ENCODE results near the gene GPR157.

GPR157 gene

DNA sequence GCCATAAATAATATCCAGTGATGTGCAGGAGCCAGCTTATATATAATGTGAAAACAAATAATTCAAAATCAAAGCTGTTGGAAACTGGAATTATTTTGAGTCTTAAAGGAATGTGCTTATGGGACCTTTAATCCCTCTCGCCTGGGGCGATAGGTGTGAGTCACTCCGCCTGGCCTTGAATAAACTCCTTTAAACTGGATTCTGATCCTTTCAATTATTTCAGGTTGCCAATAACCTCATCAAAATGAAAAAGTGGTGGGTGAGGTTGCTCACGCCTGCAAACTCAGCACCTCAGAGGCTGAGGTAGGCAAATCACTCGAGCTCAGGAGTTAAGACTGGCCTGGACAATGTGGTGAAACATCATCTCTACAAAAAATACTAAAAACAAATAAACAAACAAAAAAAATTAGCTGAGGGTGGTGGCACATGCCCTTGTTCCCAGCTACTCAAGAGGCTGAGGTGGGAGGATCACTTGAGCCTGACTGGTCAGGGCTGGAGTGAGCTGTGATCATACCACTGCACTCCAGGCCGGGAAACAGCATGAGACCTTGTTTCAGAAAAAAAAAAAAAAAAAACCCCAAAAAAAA is 48.1 kb downstream of the GPR157 start:
- peaks cover 10% of the 10 kb centered on the region for H3K4me1 ChIP-seq (ENCODE audit: insufficient read depth, low read length, poor library complexity, severe bottlenecking)
- no peak overlapping the region for H2AFZ ChIP-seq (ENCODE audit: low read length)
- no peak overlapping the region for H3K4me2 ChIP-seq (ENCODE audit: low read depth, low read length, poor library complexity, severe bottlenecking)
- H3K79me2 ChIP-seq (ENCODE audit: insufficient read depth, low read length) = no peaks in the 10 kb centered on the region
- TF ChIP-seq, protein P1, sequence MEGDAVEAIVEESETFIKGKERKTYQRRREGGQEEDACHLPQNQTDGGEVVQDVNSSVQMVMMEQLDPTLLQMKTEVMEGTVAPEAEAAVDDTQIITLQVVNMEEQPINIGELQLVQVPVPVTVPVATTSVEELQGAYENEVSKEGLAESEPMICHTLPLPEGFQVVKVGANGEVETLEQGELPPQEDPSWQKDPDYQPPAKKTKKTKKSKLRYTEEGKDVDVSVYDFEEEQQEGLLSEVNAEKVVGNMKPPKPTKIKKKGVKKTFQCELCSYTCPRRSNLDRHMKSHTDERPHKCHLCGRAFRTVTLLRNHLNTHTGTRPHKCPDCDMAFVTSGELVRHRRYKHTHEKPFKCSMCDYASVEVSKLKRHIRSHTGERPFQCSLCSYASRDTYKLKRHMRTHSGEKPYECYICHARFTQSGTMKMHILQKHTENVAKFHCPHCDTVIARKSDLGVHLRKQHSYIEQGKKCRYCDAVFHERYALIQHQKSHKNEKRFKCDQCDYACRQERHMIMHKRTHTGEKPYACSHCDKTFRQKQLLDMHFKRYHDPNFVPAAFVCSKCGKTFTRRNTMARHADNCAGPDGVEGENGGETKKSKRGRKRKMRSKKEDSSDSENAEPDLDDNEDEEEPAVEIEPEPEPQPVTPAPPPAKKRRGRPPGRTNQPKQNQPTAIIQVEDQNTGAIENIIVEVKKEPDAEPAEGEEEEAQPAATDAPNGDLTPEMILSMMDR (conservative IDR thresholded peaks at IDR 0.05; ENCODE audit: low read length) = no peak
- no peak for TF ChIP-seq EZH2phosphoT487 (IDR thresholded peaks at IDR 0.05; ENCODE audit: borderline replicate concordance)
- H3K9ac ChIP-seq (ENCODE audit: low read depth, low read length, poor library complexity, severe bottlenecking) = no peak overlapping the region
- H3F3A ChIP-seq (ENCODE audit: low read depth) = no peaks in the 10 kb centered on the region
- no peaks in the 10 kb centered on the region for H4K20me1 ChIP-seq (ENCODE audit: insufficient read depth, low read length, poor library complexity, severe bottlenecking)
- H3K36me3 ChIP-seq (ENCODE audit: insufficient read depth, low read length) = no peaks in the 10 kb centered on the region
- H3K27me3 ChIP-seq (ENCODE audit: insufficient read depth, low read length, poor library complexity, severe bottlenecking) = no peaks in the 10 kb centered on the region
- H3K9me2 ChIP-seq (replicated peaks; ENCODE audit: low read depth, low read length) = no peaks in the 10 kb centered on the region
- H3K4me3 ChIP-seq (ENCODE audit: low read length, poor library complexity, severe bottlenecking) = no peak overlapping the region
- H3K9me3 ChIP-seq (ENCODE audit: insufficient read depth, low read depth, low read length) = no peaks in the 10 kb centered on the region

DNA sequence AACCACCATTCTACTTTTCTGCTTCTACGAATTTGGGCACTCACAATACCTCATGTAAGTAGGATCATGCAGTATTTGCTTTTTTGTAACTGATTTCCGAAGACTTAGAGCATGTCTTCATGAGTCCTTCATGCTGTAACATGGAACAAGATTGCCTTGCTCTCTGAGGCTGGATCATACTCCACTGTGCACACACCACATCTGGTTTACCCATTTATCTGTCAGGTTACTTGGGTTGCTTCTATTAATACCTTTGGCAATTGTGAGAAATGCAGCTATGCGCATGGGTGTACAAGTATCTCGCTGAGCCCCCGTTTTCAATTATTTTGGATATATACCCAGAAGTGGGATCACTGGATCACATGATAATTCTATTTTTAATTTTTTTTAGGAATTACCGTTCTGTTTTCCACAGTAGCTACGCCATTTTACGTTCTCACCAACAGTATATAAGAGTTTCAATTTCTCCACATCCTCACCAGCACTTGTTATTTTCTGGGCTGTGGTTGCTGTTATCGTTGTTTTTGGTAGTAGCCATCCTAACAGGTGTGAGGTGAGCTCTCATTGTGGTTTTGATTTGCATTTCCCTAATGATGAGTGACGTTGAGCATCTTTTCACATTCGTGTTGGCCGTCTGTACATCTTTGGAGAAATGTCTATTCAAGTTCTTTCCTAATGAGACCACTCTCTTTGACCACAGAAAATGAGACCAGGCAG is 48.8 kb downstream of the GPR157 start:
- Histone ChIP-seq H3K9me3 (ENCODE audit: insufficient read depth, low read depth, low read length) (no peaks in the 10 kb centered on the region), H3F3A (ENCODE audit: low read depth) (no peaks in the 10 kb centered on the region), H3K9ac (ENCODE audit: low read depth, low read length, poor library complexity, severe bottlenecking) (no peak overlapping the region), H4K20me1 (ENCODE audit: insufficient read depth, low read length, poor library complexity, severe bottlenecking) (no peaks in the 10 kb centered on the region), H3K79me2 (ENCODE audit: insufficient read depth, low read length) (no peaks in the 10 kb centered on the region), H3K36me3 (ENCODE audit: insufficient read depth, low read length) (no peaks in the 10 kb centered on the region), H3K9me2 (replicated peaks; ENCODE audit: low read depth, low read length) (no peaks in the 10 kb centered on the region), H3K4me1 (ENCODE audit: insufficient read depth, low read length, poor library complexity, severe bottlenecking) (peaks cover 12% of the 10 kb centered on the region), H2AFZ (ENCODE audit: low read length) (no peak overlapping the region), H3K27me3 (ENCODE audit: insufficient read depth, low read length, poor library complexity, severe bottlenecking) (no peaks in the 10 kb centered on the region), H3K4me3 (ENCODE audit: low read length, poor library complexity, severe bottlenecking) (no peak overlapping the region), H3K4me2 (ENCODE audit: low read depth, low read length, poor library complexity, severe bottlenecking) (no peak overlapping the region)
- TF ChIP-seq, protein P1 (conservative IDR thresholded peaks at IDR 0.05; ENCODE audit: low read length) = no peak
- TF ChIP-seq EZH2phosphoT487 (IDR thresholded peaks at IDR 0.05; ENCODE audit: borderline replicate concordance) = no peak

DNA sequence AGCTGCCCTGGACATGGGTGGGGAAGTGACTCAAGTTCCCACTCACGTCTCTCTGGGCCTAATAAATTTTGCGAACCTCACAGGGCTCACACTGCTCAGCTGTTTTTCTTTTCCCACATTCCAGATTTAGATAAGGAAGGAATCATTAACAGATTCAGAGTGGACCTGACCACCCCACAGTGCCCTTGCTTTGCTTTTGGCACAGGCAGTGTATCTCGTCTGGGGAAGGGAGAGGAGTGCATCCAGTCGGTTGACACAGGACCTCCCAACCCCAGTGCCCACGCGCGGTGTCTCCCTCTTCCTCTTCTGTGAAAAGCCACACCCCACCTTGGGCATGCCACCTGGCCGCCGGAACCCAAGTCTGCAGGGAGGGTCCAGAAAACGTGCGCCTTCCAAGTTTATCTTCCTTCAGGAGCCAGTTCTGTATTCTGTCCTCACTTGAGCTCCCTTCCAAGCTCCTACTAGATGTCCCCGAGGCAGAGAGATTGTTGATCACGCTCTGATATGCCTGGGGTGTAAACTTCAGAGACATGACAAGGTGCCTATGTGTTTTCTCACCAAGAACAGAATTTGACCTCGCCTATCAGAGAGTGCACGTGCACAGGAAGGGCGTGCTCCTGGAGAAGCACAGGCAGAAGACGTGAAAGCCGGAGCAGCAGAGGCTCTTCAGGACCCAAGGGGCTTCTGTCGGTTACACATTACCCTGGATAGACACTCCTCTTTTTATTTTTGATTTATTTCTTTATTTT is 50.0 kb downstream of the GPR157 start:
- Histone ChIP-seq H3K4me2 (ENCODE audit: low read depth, low read length, poor library complexity, severe bottlenecking) (no peak overlapping the region), H3K36me3 (ENCODE audit: insufficient read depth, low read length) (no peaks in the 10 kb centered on the region), H3K9me2 (replicated peaks; ENCODE audit: low read depth, low read length) (no peaks in the 10 kb centered on the region), H2AFZ (ENCODE audit: low read length) (no peak overlapping the region), H3F3A (ENCODE audit: low read depth) (no peaks in the 10 kb centered on the region), H3K9ac (ENCODE audit: low read depth, low read length, poor library complexity, severe bottlenecking) (no peak overlapping the region), H3K79me2 (ENCODE audit: insufficient read depth, low read length) (no peaks in the 10 kb centered on the region), H3K4me1 (ENCODE audit: insufficient read depth, low read length, poor library complexity, severe bottlenecking) (peaks cover 17% of the 10 kb centered on the region), H3K9me3 (ENCODE audit: insufficient read depth, low read depth, low read length) (no peaks in the 10 kb centered on the region), H3K27me3 (ENCODE audit: insufficient read depth, low read length, poor library complexity, severe bottlenecking) (no peaks in the 10 kb centered on the region), H4K20me1 (ENCODE audit: insufficient read depth, low read length, poor library complexity, severe bottlenecking) (no peaks in the 10 kb centered on the region), H3K4me3 (ENCODE audit: low read length, poor library complexity, severe bottlenecking) (no peak overlapping the region)
- TF ChIP-seq EZH2phosphoT487 (IDR thresholded peaks at IDR 0.05; ENCODE audit: borderline replicate concordance) = no peak
- TF ChIP-seq, protein P1 (conservative IDR thresholded peaks at IDR 0.05; ENCODE audit: low read length) = no peak

All from Loucy (cell line).